ENCODE measurements around the gene MICOS13.

Gene MICOS13

GRCh38 chr19:5678071-5678718 is 2.1 kb downstream of the MICOS13 start:
- DNase-seq (ENCODE audit: low read depth): no peak
- no peak for TF ChIP-seq CTCF (IDR thresholded peaks at IDR 0.05; ENCODE audit: insufficient read depth, low read depth, low read length, missing control alignments)
- H3K4me3 ChIP-seq (ENCODE audit: low read depth, low read length): no peak overlapping the region

- no peak for TF ChIP-seq CTCF (IDR thresholded peaks at IDR 0.05; ENCODE audit: insufficient read depth, low read depth, low read length, missing control alignments)
- no peak for DNase-seq (ENCODE audit: low read depth)
- H3K4me3 ChIP-seq (ENCODE audit: low read depth, low read length): no peak overlapping the region
Measured at GRCh38 chr19:5677580-5677979, 2.7 kb downstream of the MICOS13 start.

- DNase-seq (ENCODE audit: low read depth): no peak
- H3K4me3 ChIP-seq (ENCODE audit: low read depth, low read length): no peak overlapping the region
- TF ChIP-seq CTCF (IDR thresholded peaks at IDR 0.05; ENCODE audit: insufficient read depth, low read depth, low read length, missing control alignments): no peak
Measured at GRCh38 chr19:5677136-5677535, 3.2 kb downstream of the MICOS13 start.

- no peak for DNase-seq (ENCODE audit: low read depth)
Measured at GRCh38 chr19:5676772-5677105, 3.6 kb downstream of the MICOS13 start.

GRCh38 chr19:5676105-5676771 is 4.1 kb downstream of the MICOS13 start:
- DNase-seq (ENCODE audit: low read depth): no peak
- no peak overlapping the region for H3K4me3 ChIP-seq (ENCODE audit: low read depth, low read length)
- no peak for TF ChIP-seq CTCF (IDR thresholded peaks at IDR 0.05; ENCODE audit: insufficient read depth, low read depth, low read length, missing control alignments)

More at GRCh38 chr19:5676772-5677105, 3.6 kb downstream of the MICOS13 start:
- H3K4me3 ChIP-seq (ENCODE audit: low read depth, low read length): no peak overlapping the region
- no peak for TF ChIP-seq CTCF (IDR thresholded peaks at IDR 0.05; ENCODE audit: insufficient read depth, low read depth, low read length, missing control alignments)

- no peak overlapping the region for H3K4me3 ChIP-seq (ENCODE audit: low read depth, low read length)
- no peak for TF ChIP-seq CTCF (IDR thresholded peaks at IDR 0.05; ENCODE audit: insufficient read depth, low read depth, low read length, missing control alignments)
- DNase-seq (ENCODE audit: low read depth): no peak
Measured at GRCh38 chr19:5674714-5675113, 5.6 kb downstream of the MICOS13 start.

- no peak overlapping the region for H3K4me3 ChIP-seq (ENCODE audit: low read depth, low read length)
Measured at GRCh38 chr19:5673752-5674151, 6.6 kb downstream of the MICOS13 start.

More at GRCh38 chr19:5673752-5674151, 6.6 kb downstream of the MICOS13 start:
- DNase-seq (ENCODE audit: low read depth): no peak
- TF ChIP-seq CTCF (IDR thresholded peaks at IDR 0.05; ENCODE audit: insufficient read depth, low read depth, low read length, missing control alignments): no peak
